IMR-90 (cell line): Measurements from ENCODE around the gene PPP3CB. TPM values are rescaled to one million over a fixed set of nuclear protein-coding genes. Genes with fewer than 3 reads are reported as not detected.

Experiments
- ATAC-seq: fragments of 200-7000 bp; cut with Tn5 transposase; 2 replicates; pipeline ENCODE4 v1.9.1; 2020; ENCODE audit warnings: low read depth, mild to moderate bottlenecking, moderate library complexity
- BruUV-seq: library from RNA; stranded (reverse); fragments of 400-500 nt; replicated peaks from 2 replicates; lab custom pipeline; 2021; lab: Mats Ljungman, UMichigan
- CTCF ChIA-PET: fragments of 300-600 bp; formaldehyde crosslinking; extraction: SDS; loops from one replicate; lab custom pipeline; 2021; ENCODE audit warnings: antibody characterized with exemption; lab: Yijun Ruan, JAX
- POLR2A ChIA-PET: fragments of 300-600 bp; sonication (Branson Sonifier 250); formaldehyde crosslinking; loops from one replicate; lab custom pipeline; 2022; ENCODE audit warnings: antibody characterized with exemption; ENCODE audit not compliant: unreplicated experiment; lab: Charles Lee
- DNase-seq: peaks from one replicate; pipeline ENCODE4 v3.0.0; 2013
- H2AFZ ChIP-seq: replicated peaks from 2 replicates; pipeline ENCODE3; 2013; ENCODE audit warnings: low read length, mild to moderate bottlenecking; ENCODE audit not compliant: poor library complexity
- H2AK5ac ChIP-seq: 2 replicates; pipeline ENCODE4 v1.6.1; 2013; ENCODE audit warnings: low read depth, low read length, inconsistent platforms
- H2AK9ac ChIP-seq: replicated peaks from 2 replicates; pipeline ENCODE3; 2013; ENCODE audit warnings: mild to moderate bottlenecking, low read depth, low read length, moderate library complexity; ENCODE audit not compliant: poor library complexity
- H2BK120ac ChIP-seq: 2 replicates; pipeline ENCODE4 v1.6.1; 2013; ENCODE audit warnings: low read depth, low read length, inconsistent platforms
- H2BK15ac ChIP-seq: 3 replicates; pipeline ENCODE4 v1.6.1; 2013; ENCODE audit warnings: low read depth, low read length, inconsistent platforms
- H2BK20ac ChIP-seq: 2 replicates; pipeline ENCODE4 v1.6.1; 2013; ENCODE audit warnings: low read depth, mild to moderate bottlenecking, inconsistent platforms, low read length, moderate library complexity
- H2BK5ac ChIP-seq: 2 replicates; pipeline ENCODE4 v1.6.1; 2013; ENCODE audit warnings: mild to moderate bottlenecking, low read depth, low read length, inconsistent platforms; ENCODE audit not compliant: poor library complexity, severe bottlenecking
- H3K14ac ChIP-seq: replicated peaks from 2 replicates; pipeline ENCODE4 v1.6.1; 2013; ENCODE audit warnings: low read depth, low read length, inconsistent platforms
- H3K18ac ChIP-seq: 2 replicates; pipeline ENCODE4 v1.6.1; 2013; ENCODE audit warnings: low read depth, low read length, control low read depth
- H3K23ac ChIP-seq: 2 replicates; pipeline ENCODE4 v1.6.1; 2013; ENCODE audit warnings: low read depth, low read length, inconsistent platforms
- H3K27ac ChIP-seq: 2 replicates; pipeline ENCODE4 v1.5.1; 2013; ENCODE audit warnings: mild to moderate bottlenecking, control low read depth, low read length; ENCODE audit not compliant: insufficient read depth
- H3K27me3 ChIP-seq: 2 replicates; pipeline ENCODE4 v1.6.1; 2013; ENCODE audit warnings: low read length; ENCODE audit not compliant: control insufficient read depth, insufficient read depth
- H3K36me3 ChIP-seq: 2 replicates; pipeline ENCODE4 v1.6.1; 2013; ENCODE audit warnings: low read length, mixed read lengths; ENCODE audit not compliant: control insufficient read depth, insufficient read depth
- H3K4ac ChIP-seq: 2 replicates; pipeline ENCODE4 v1.6.1; 2013; ENCODE audit warnings: low read depth, low read length, inconsistent platforms
- H3K4me1 ChIP-seq: 2 replicates; pipeline ENCODE4 v1.6.1; 2013; ENCODE audit warnings: low read length, mixed read lengths; ENCODE audit not compliant: control insufficient read depth, insufficient read depth
- H3K4me2 ChIP-seq: 2 replicates; pipeline ENCODE4 v1.6.1; 2013; ENCODE audit warnings: low read depth, mild to moderate bottlenecking, control low read depth, low read length, moderate library complexity
- H3K4me3 ChIP-seq: 2 replicates; pipeline ENCODE4 v1.5.1; 2013; ENCODE audit warnings: low read depth, mild to moderate bottlenecking, control low read depth, low read length, moderate library complexity; ENCODE audit not compliant: insufficient read depth
- H3K56ac ChIP-seq: 2 replicates; pipeline ENCODE4 v1.6.1; 2013; ENCODE audit warnings: low read length, inconsistent platforms; ENCODE audit not compliant: insufficient read depth; ENCODE audit errors: extremely low read depth
- H3K79me1 ChIP-seq, 2 experiments: 2 replicates each; pipeline ENCODE4 v1.6.1; 2013; ENCODE audit warnings: low read length in 2 of 2, inconsistent platforms in 1 of 2, low read depth in 1 of 2
- H3K9ac ChIP-seq: 2 replicates; pipeline ENCODE4 v1.6.1; 2013; ENCODE audit warnings: low read depth, low read length, control low read depth
- H3K9me1 ChIP-seq: 2 replicates; pipeline ENCODE4 v1.6.1; 2013; ENCODE audit warnings: low read length, inconsistent platforms; ENCODE audit not compliant: insufficient read depth
- H3K9me3 ChIP-seq: 2 replicates; pipeline ENCODE4 v1.6.1; 2013; ENCODE audit warnings: low read length; ENCODE audit not compliant: control insufficient read depth, insufficient read depth
- H4K20me1 ChIP-seq: 2 replicates; pipeline ENCODE4 v1.6.1; 2013; ENCODE audit warnings: low read length, inconsistent platforms; ENCODE audit not compliant: insufficient read depth
- H4K5ac ChIP-seq: 2 replicates; pipeline ENCODE4 v1.6.1; 2013; ENCODE audit warnings: mild to moderate bottlenecking, low read depth, low read length, control low read depth
- H4K8ac ChIP-seq, 2 experiments: 2 replicates each; pipeline ENCODE4 v1.6.1; 2013; ENCODE audit warnings: low read depth in 2 of 2, low read length in 2 of 2, control low read depth in 1 of 2, inconsistent platforms in 1 of 2
- H4K91ac ChIP-seq: 2 replicates; pipeline ENCODE4 v1.6.1; 2013; ENCODE audit warnings: low read depth, low read length, inconsistent platforms; ENCODE audit not compliant: insufficient read depth
- CEBPB ChIP-seq: IDR thresholded peaks from 2 replicates; pipeline ENCODE4 v1.6.1; 2012; ENCODE audit warnings: low read depth, low read length, improper control_type of control experiment
- CTCF ChIP-seq: conservative IDR thresholded peaks from 2 replicates; pipeline ENCODE4 v1.5.1; 2012; ENCODE audit warnings: mild to moderate bottlenecking, low read depth, low read length, improper control_type of control experiment
- ELK1 ChIP-seq: fragments of 150-350 bp; IDR thresholded peaks from 2 replicates; pipeline ENCODE4 v1.6.1; 2016; ENCODE audit warnings: low read depth, mild to moderate bottlenecking, low read length, moderate library complexity, borderline replicate concordance
- MAFK ChIP-seq: IDR thresholded peaks from 2 replicates; pipeline ENCODE4 v1.6.1; 2012; ENCODE audit warnings: low read depth, low read length, improper control_type of control experiment
- MXI1 ChIP-seq: IDR thresholded peaks from 2 replicates; pipeline ENCODE4 v1.6.1; 2012; ENCODE audit warnings: low read depth, mild to moderate bottlenecking, low read length, moderate library complexity, borderline replicate concordance
- RAD21 ChIP-seq: IDR thresholded peaks from 2 replicates; pipeline ENCODE4 v1.6.1; 2012; ENCODE audit warnings: low read length, improper control_type of control experiment
- WGBS, 2 experiments: methylation state at CpG; one replicate each; pipeline versions ENCODE4 v1.1.5 to v1.1.7; 2013; ENCODE audit warnings: missing lambda C conversion rate in 2 of 2; ENCODE audit not compliant: insufficient read length in 1 of 2; ENCODE audit errors: extremely low coverage in 2 of 2; 5-methylcytosine and 5-hydroxymethylcytosine counted together
- dilution Hi-C: fragments of 300-500 bp; cut with HindIII; formaldehyde crosslinking; loops from one replicate; pipeline ENCODE4 v1.14.3; 2018; ENCODE audit warnings: low sequenced_read_pairs; ENCODE audit not compliant: unreplicated experiment
- in situ Hi-C: fragments of 300-500 bp; cut with MboI; formaldehyde crosslinking; loops from 3 replicates; pipeline ENCODE4 v1.14.3; 2019; ENCODE audit warnings: low sequenced_read_pairs, inconsistent platforms, mixed read lengths
- intact Hi-C: fragments of 100-400 bp; cut with micrococcal nuclease; formaldehyde crosslinking; loops from 2 replicates; pipeline ENCODE4 v1.10.0; 2022
- microRNA-seq, 2 experiments: library from miRNA; stranded (forward) in 1 of 2; unstranded in 1 of 2; fragments of 10-50 nt in 1 of 2; fragments of <30 nt in 1 of 2; gene quantifications in 1 of 2; microRNA quantifications in 1 of 2; one replicate each; pipeline versions ENCODE3 to v1.1.0; 2013 to 2020; ENCODE audit not compliant: insufficient read depth in 1 of 2, insufficient read length in 1 of 2, unreplicated experiment in 1 of 2
- polyA plus RNA-seq, 3 experiments: library from polyadenylated mRNA; depleted of rRNA; stranded (reverse); fragments of >200 nt; gene quantifications; 2 replicates each; pipeline ENCODE4 v1.2.3, GENCODE V29; 2012; ENCODE audit warnings: low replicate concordance in 1 of 3
- small RNA-seq, 5 experiments: library from RNA; depleted of rRNA; stranded (forward); fragments of <200 nt; gene quantifications; one replicate each; pipeline ENCODE3, GENCODE V24; 2012
- total RNA-seq: library from RNA; depleted of rRNA; stranded (reverse); fragments of >200 nt; gene quantifications from 2 replicates; pipeline ENCODE4 v1.2.3, GENCODE V29; 2012; rRNA removed

PPP3CB gene
- total and polyA plus RNA-seq, 2 of the 4 experiments (the other 2 are of a cell fraction), result 22.9 to 36.4 TPM

DNA sequence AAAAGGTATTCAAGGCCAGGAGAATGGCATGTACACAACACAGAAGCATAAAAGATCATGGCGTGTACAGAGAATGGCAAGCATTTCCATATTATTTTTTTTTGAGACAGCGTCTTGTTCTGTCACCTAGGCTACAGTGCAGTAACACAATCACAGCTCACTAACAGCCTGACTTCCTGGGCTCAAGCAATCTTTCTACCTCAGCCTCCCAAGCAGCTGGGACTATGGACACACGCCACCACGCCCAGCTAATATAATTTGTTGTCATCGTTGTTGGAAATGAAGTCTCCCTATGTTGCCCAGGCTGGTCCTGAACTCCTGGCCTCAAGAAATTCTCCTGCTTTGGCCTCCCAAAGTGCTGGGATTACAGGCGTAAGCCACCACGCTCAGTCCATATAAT lies 109.2 kb downstream of the PPP3CB start:
- CTCF ChIA-PET, result no interaction called here

More for the DNA sequence above, 109.2 kb downstream of the PPP3CB start:
- DNase-seq, result no peak
- ATAC-seq, result no peak
- H3K18ac ChIP-seq, result no peak overlapping the region
- POLR2A ChIA-PET, result no interaction called here
- no peak overlapping the region for H3K56ac ChIP-seq
- H3K9me1 ChIP-seq, result no peaks in the 10 kb centered on the region
- peaks cover 36% of the 10 kb centered on the region for H3K36me3 ChIP-seq
- 100% methylated on average over 4 of the region's 7 CpGs; no CpG with 5 or more reads in 1 of the 2 experiments for WGBS, 2 experiments
- no peak overlapping the region for H3K27ac ChIP-seq
- H2AK5ac ChIP-seq, result no peak overlapping the region
- H3K4ac ChIP-seq, result no peak overlapping the region
- no peak overlapping the region for H2BK20ac ChIP-seq
- H3K4me1 ChIP-seq, result no peaks in the 10 kb centered on the region
- no peak overlapping the region for H4K91ac ChIP-seq
- H4K8ac ChIP-seq, result no peak overlapping the region
- H4K20me1 ChIP-seq, result no peaks in the 10 kb centered on the region
- no peak overlapping the region for H3K4me3 ChIP-seq
- peaks cover 0 to 4% of the 10 kb centered on the region in 2 experiments; a peak in 2 of 4 replicates for H3K79me1 ChIP-seq
- no peak overlapping the region for H3K9ac ChIP-seq
- H3K14ac ChIP-seq, result no peak overlapping the region
- TF ChIP-seq MXI1 (no peak), CTCF (no peak), CEBPB (no peak), MAFK (no peak), ELK1 (no peak), RAD21 (no peak)
- H4K5ac ChIP-seq, result no peak overlapping the region
- no peaks in the 10 kb centered on the region for H3K27me3 ChIP-seq
- intact Hi-C loops, result no loop called here
- no TSS peak for BruUV-seq
- no peak overlapping the region for H2BK5ac ChIP-seq
- in situ Hi-C loops, result no loop called here
- H3K9me3 ChIP-seq, result no peaks in the 10 kb centered on the region
- H3K4me2 ChIP-seq, result no peak overlapping the region
- H2BK120ac ChIP-seq, result no peak overlapping the region
- dilution Hi-C loops, result no loop called here
- H2AFZ ChIP-seq, result no peak overlapping the region
- H2BK15ac ChIP-seq, result no peak overlapping the region
- H2AK9ac ChIP-seq, result no peak overlapping the region
- no peak overlapping the region for H3K23ac ChIP-seq

Small RNAs within 50 kb of the gene (microRNA-seq; reads per million reads assigned to microRNA genes)
- not detected for gene RNU6-883P (ENCODE audit: insufficient read depth, insufficient read length)

Small RNAs within 50 kb of the gene (small RNA-seq; reads per million reads assigned to genes)
- gene RNU6-883P, result 0 to 1.2 (median 0) reads per million in 5 experiments

Other genes with a start within 250 kb of the PPP3CB start
- 28.7 and 39.4 TPM in 2 replicates for gene DNAJC9, start 248.8 kb downstream of the PPP3CB start, total RNA-seq
- gene DNAJC9, start 248.8 kb downstream of the PPP3CB start, polyA plus RNA-seq (2012; rRNA removed), result 17.9 and 20.0 TPM in 2 replicates
- 45.3 and 66.1 TPM in 2 replicates for gene MRPS16, start 243.4 kb downstream of the PPP3CB start, total RNA-seq
- 62.4 and 75.5 TPM in 2 replicates for gene MRPS16, start 243.4 kb downstream of the PPP3CB start, polyA plus RNA-seq (2012; rRNA removed)
- gene CFAP70, start 137.2 kb downstream of the PPP3CB start, total RNA-seq, result 0.18 and 0.28 TPM in 2 replicates
- gene CFAP70, start 137.2 kb downstream of the PPP3CB start, polyA plus RNA-seq (2012; rRNA removed), result 0.13 and 0.15 TPM in 2 replicates
- gene ANXA7, start 82.0 kb downstream of the PPP3CB start, total RNA-seq, result 102 and 120 TPM in 2 replicates
- 77.2 and 77.4 TPM in 2 replicates for gene ANXA7, start 82.0 kb downstream of the PPP3CB start, polyA plus RNA-seq (2012; rRNA removed)
- 1.1 TPM in 2 replicates for gene MSS51, start 62.5 kb downstream of the PPP3CB start, total RNA-seq
- 1.3 and 1.8 TPM in 2 replicates for gene MSS51, start 62.5 kb downstream of the PPP3CB start, polyA plus RNA-seq (2012; rRNA removed)
- gene USP54, start 95.3 kb upstream of the PPP3CB start, total RNA-seq, result 7.9 and 8.9 TPM in 2 replicates
- 4.0 and 4.5 TPM in 2 replicates for gene USP54, start 95.3 kb upstream of the PPP3CB start, polyA plus RNA-seq (2012; rRNA removed)
- gene MYOZ1, start 145.4 kb upstream of the PPP3CB start, total RNA-seq, result under 0.01 and 0.18 TPM in 2 replicates
- gene MYOZ1, start 145.4 kb upstream of the PPP3CB start, polyA plus RNA-seq (2012; rRNA removed), result 0.27 and 0.29 TPM in 2 replicates
- gene SYNPO2L, start 160.0 kb upstream of the PPP3CB start, total RNA-seq, result under 0.01 and 0.18 TPM in 2 replicates
- 0.62 and 0.75 TPM in 2 replicates for gene SYNPO2L, start 160.0 kb upstream of the PPP3CB start, polyA plus RNA-seq (2012; rRNA removed)
- gene AGAP5, start 202.1 kb upstream of the PPP3CB start, total RNA-seq, result 1.4 and 1.8 TPM in 2 replicates
- 4.1 TPM in 2 replicates for gene AGAP5, start 202.1 kb upstream of the PPP3CB start, polyA plus RNA-seq (2012; rRNA removed)
- gene SEC24C, start 248.3 kb upstream of the PPP3CB start, total RNA-seq, result 66.4 and 74.2 TPM in 2 replicates
- 84.2 and 88.9 TPM in 2 replicates for gene SEC24C, start 248.3 kb upstream of the PPP3CB start, polyA plus RNA-seq (2012; rRNA removed)